H1 (cell line): ENCODE measurements around the gene AGBL1. TPM values are rescaled to one million over a fixed set of nuclear protein-coding genes. Genes with fewer than 3 reads are reported as not detected.

ENCODE experiments used
- CTCF ChIA-PET: fragments of 300-600 bp; sonication (Branson Sonifier 250); formaldehyde crosslinking; loops from one replicate; lab custom pipeline; 2021; ENCODE audit not compliant: partially characterized antibody; lab: Charles Lee
- POLR2A ChIA-PET: fragments of 300-600 bp; sonication (Branson Sonifier 250); formaldehyde crosslinking; loops from one replicate; lab custom pipeline; 2021; ENCODE audit warnings: inconsistent platforms; ENCODE audit not compliant: partially characterized antibody; lab: Charles Lee
- DNase-seq, 2 experiments: peaks; one replicate each; pipeline versions ENCODE4 v3.0.0 to v3.0.0-alpha.2; 2010 to 2022; ENCODE audit warnings: low spot score in 2 of 2, low read depth in 1 of 2, mixed read lengths in 1 of 2
- FAIRE-seq: peaks from 2 replicates; lab custom pipeline; 2011; peaks lifted over from hg19 to GRCh38; lab: Jason Lieb, UNC
- H2AFZ ChIP-seq: 2 replicates; pipeline ENCODE4 v1.8.1; 2012; ENCODE audit warnings: low read length, inconsistent platforms
- H2AK5ac ChIP-seq: 2 replicates; pipeline ENCODE4 v1.6.1; 2013; ENCODE audit warnings: low read depth, low read length
- H2BK120ac ChIP-seq: replicated peaks from 2 replicates; pipeline ENCODE3; 2013; ENCODE audit warnings: low read depth, low read length, inconsistent platforms
- H2BK12ac ChIP-seq: 2 replicates; pipeline ENCODE4 v1.6.1; 2013; ENCODE audit warnings: low read depth, low read length
- H2BK15ac ChIP-seq: 2 replicates; pipeline ENCODE4 v1.6.1; 2013; ENCODE audit warnings: low read length
- H2BK20ac ChIP-seq: 2 replicates; pipeline ENCODE4 v1.6.1; 2013; ENCODE audit warnings: low read length
- H2BK5ac ChIP-seq: 2 replicates; pipeline ENCODE4 v1.6.1; 2013; ENCODE audit warnings: low read depth, low read length
- H3K14ac ChIP-seq: 2 replicates; pipeline ENCODE4 v1.6.1; 2013; ENCODE audit warnings: inconsistent platforms; ENCODE audit not compliant: insufficient read length
- H3K18ac ChIP-seq: 2 replicates; pipeline ENCODE4 v1.6.1; 2013; ENCODE audit warnings: low read length; ENCODE audit errors: extremely low read depth
- H3K23ac ChIP-seq: 2 replicates; pipeline ENCODE4 v1.6.1; 2013; ENCODE audit warnings: inconsistent platforms; ENCODE audit not compliant: insufficient read length
- H3K23me2 ChIP-seq: 2 replicates; pipeline ENCODE4 v1.6.1; 2013; ENCODE audit warnings: low read depth, low read length
- H3K27ac ChIP-seq: 2 replicates; pipeline ENCODE4 v1.6.1; 2011; ENCODE audit warnings: low read depth, low read length, inconsistent platforms
- H3K27me3 ChIP-seq, 4 experiments: replicated peaks in 1 of 4; 1 replicate in 1 of 4; 2 replicates in 3 of 4; pipeline versions ENCODE4 v1.6.1 to v1.8.1; 2011 to 2013; ENCODE audit warnings: low read length in 3 of 4, mild to moderate bottlenecking in 3 of 4, inconsistent platforms in 2 of 4, mixed read lengths in 2 of 4, moderate library complexity in 1 of 4; ENCODE audit not compliant: control insufficient read depth in 3 of 4, insufficient read depth in 3 of 4; ENCODE audit errors: extremely low read depth in 1 of 4
- H3K36me3 ChIP-seq, 4 experiments: 2 replicates each; pipeline versions ENCODE4 v1.6.1 to v1.8.1; 2011 to 2013; ENCODE audit warnings: mild to moderate bottlenecking in 4 of 4, low read length in 3 of 4, moderate library complexity in 2 of 4, control low read depth in 1 of 4, inconsistent platforms in 1 of 4; ENCODE audit not compliant: insufficient read depth in 4 of 4, control insufficient read depth in 2 of 4
- H3K4ac ChIP-seq: replicated peaks from 2 replicates; pipeline ENCODE3; 2013; ENCODE audit warnings: low read length, low read depth, mixed read lengths, inconsistent platforms; ENCODE audit not compliant: insufficient read length
- H3K4me1 ChIP-seq, 4 experiments: replicated peaks in 1 of 4; 1 replicate in 1 of 4; 2 replicates in 3 of 4; pipeline versions ENCODE4 v1.6.1 to v1.8.1; 2011 to 2013; ENCODE audit warnings: low read length in 3 of 4, inconsistent platforms in 2 of 4, mixed read lengths in 1 of 4; ENCODE audit not compliant: insufficient read depth in 4 of 4, control insufficient read depth in 3 of 4
- H3K4me2 ChIP-seq, 2 experiments: 2 replicates each; pipeline versions ENCODE4 v1.6.1 to v1.8.1; 2011 to 2013; ENCODE audit warnings: low read depth in 2 of 2, low read length in 2 of 2, control low read depth in 1 of 2, inconsistent platforms in 1 of 2, mild to moderate bottlenecking in 1 of 2; ENCODE audit not compliant: insufficient read depth in 1 of 2
- H3K4me3 ChIP-seq, 4 experiments: fragments of 200-600, 300-600 bp in 1 of 4; sonication (generic), shearing (Covaris generic), sonication (Bioruptor Twin) in 1 of 4; 2 replicates each; pipeline versions ENCODE4 v1.5.1 to v1.8.1; 2011 to 2016; ENCODE audit warnings: low read length in 4 of 4, low read depth in 3 of 4, control low read depth in 2 of 4, inconsistent platforms in 2 of 4, mild to moderate bottlenecking in 2 of 4, mixed read lengths in 1 of 4, moderate library complexity in 1 of 4; ENCODE audit not compliant: insufficient read depth in 2 of 4; ENCODE audit errors: extremely low read depth in 1 of 4
- H3K56ac ChIP-seq: replicated peaks from 2 replicates; pipeline ENCODE3; 2013; ENCODE audit warnings: low read depth, mild to moderate bottlenecking, mixed read lengths, low read length, inconsistent platforms; ENCODE audit not compliant: insufficient read length
- H3K79me1 ChIP-seq: 2 replicates; pipeline ENCODE4 v1.6.1; 2013; ENCODE audit warnings: low read depth, low read length, control low read depth
- H3K79me2 ChIP-seq, 2 experiments: 2 replicates each; pipeline versions ENCODE4 v1.6.1 to v1.8.1; 2012 to 2013; ENCODE audit warnings: low read length in 2 of 2, mild to moderate bottlenecking in 2 of 2, inconsistent platforms in 1 of 2; ENCODE audit not compliant: insufficient read depth in 2 of 2, control insufficient read depth in 1 of 2
- H3K9ac ChIP-seq, 4 experiments: replicated peaks in 1 of 4; 1 replicate in 1 of 4; 2 replicates in 3 of 4; pipeline versions ENCODE4 v1.6.1 to v1.8.1; 2011 to 2013; ENCODE audit warnings: low read depth in 3 of 4, low read length in 3 of 4, control low read depth in 2 of 4, mild to moderate bottlenecking in 2 of 4, moderate library complexity in 2 of 4, inconsistent platforms in 1 of 4; ENCODE audit errors: extremely low read depth in 1 of 4
- H3K9me3 ChIP-seq, 2 experiments: 2 replicates each; pipeline versions ENCODE4 v1.6.1 to v1.8.1; 2012 to 2013; ENCODE audit warnings: mild to moderate bottlenecking in 2 of 2, moderate library complexity in 2 of 2, control low read depth in 1 of 2, inconsistent platforms in 1 of 2, low read depth in 1 of 2, low read length in 1 of 2, mixed read lengths in 1 of 2; ENCODE audit not compliant: insufficient read depth in 2 of 2
- H4K20me1 ChIP-seq, 2 experiments: replicated peaks in 1 of 2; 2 replicates each; pipeline versions ENCODE3 to v1.8.1; 2011 to 2013; ENCODE audit warnings: inconsistent platforms in 2 of 2, low read length in 2 of 2, mild to moderate bottlenecking in 1 of 2; ENCODE audit not compliant: insufficient read depth in 2 of 2, control insufficient read depth in 1 of 2
- H4K5ac ChIP-seq: 2 replicates; pipeline ENCODE4 v1.6.1; 2013; ENCODE audit warnings: low read length, low read depth, mixed read lengths, inconsistent platforms; ENCODE audit not compliant: insufficient read length
- H4K8ac ChIP-seq: 2 replicates; pipeline ENCODE4 v1.8.0; 2013; ENCODE audit warnings: mild to moderate bottlenecking, moderate library complexity, low read length, inconsistent platforms; ENCODE audit not compliant: insufficient read depth; ENCODE audit errors: extremely low read depth
- H4K91ac ChIP-seq: replicated peaks from 2 replicates; pipeline ENCODE3; 2013; ENCODE audit warnings: low read length, mixed read lengths, inconsistent platforms; ENCODE audit not compliant: insufficient read length
- BACH1 ChIP-seq: IDR thresholded peaks from 2 replicates; pipeline ENCODE4 v1.6.1; 2012; ENCODE audit warnings: low read length, improper control_type of control experiment
- CBX8 ChIP-seq: fragments of 300-800, 300-1000 bp; sonication (generic); IDR thresholded peaks from 2 replicates; pipeline ENCODE4 v1.7.1; 2016; ENCODE audit warnings: low read depth, low read length, borderline replicate concordance
- CREB1 ChIP-seq: IDR thresholded peaks from 2 replicates; pipeline ENCODE4 v1.6.1; 2012; ENCODE audit warnings: inconsistent platforms
- HDAC6 ChIP-seq: IDR thresholded peaks from one replicate; pipeline ENCODE4 v1.7.1; 2012; ENCODE audit warnings: low read depth, mild to moderate bottlenecking, inconsistent platforms, low read length, moderate library complexity
- SIN3A ChIP-seq, 2 experiments: IDR thresholded peaks in 1 of 2; conservative IDR thresholded peaks in 1 of 2; 2 replicates each; pipeline ENCODE4 v1.6.1; 2011 to 2012; ENCODE audit warnings: low read length in 2 of 2, improper control_type of control experiment in 1 of 2, low read depth in 1 of 2, mild to moderate bottlenecking in 1 of 2
- TAF7 ChIP-seq: optimal IDR thresholded peaks from 2 replicates; pipeline ENCODE3; 2011; ENCODE audit warnings: low read depth, mild to moderate bottlenecking, inconsistent platforms, low read length, moderate library complexity, borderline replicate concordance
- YY1 ChIP-seq: IDR thresholded peaks from 2 replicates; pipeline ENCODE4 v1.6.1; 2011; ENCODE audit warnings: low read depth, mild to moderate bottlenecking, low read length
- ZNF274 ChIP-seq: IDR thresholded peaks from 2 replicates; pipeline ENCODE4 v1.7.0; 2012; ENCODE audit warnings: low read length, borderline replicate concordance; ENCODE audit errors: extremely low read depth
- WGBS, 2 experiments: shearing (Covaris generic) in 1 of 2; methylation state at CpG; one replicate each; pipeline versions ENCODE4 v1.1.6 to v1.1.7; 2013 to 2015; ENCODE audit warnings: low lambda C conversion rate in 2 of 2, mixed read lengths in 2 of 2, inconsistent platforms in 1 of 2, low coverage in 1 of 2, missing lambda C conversion rate in 1 of 2; ENCODE audit not compliant: insufficient replicate concordance in 2 of 2, insufficient coverage in 1 of 2, insufficient read length in 1 of 2; ENCODE audit errors: extremely low coverage in 1 of 2, missing lambda C conversion rate in 1 of 2; 5-methylcytosine and 5-hydroxymethylcytosine counted together
- polyA plus RNA-seq, 7 experiments: library from polyadenylated mRNA; depleted of rRNA in 3 of 7; stranded (reverse) in 5 of 7; unstranded in 2 of 7; fragments of >200 nt in 5 of 7; fragments of 200-250 nt in 2 of 7; gene quantifications; 1 replicate in 5 of 7; 2 replicates in 1 of 7; 4 replicates in 1 of 7; pipeline versions ENCODE4 v1.2.1 to v1.2.3, GENCODE V29; 2011 to 2013; ENCODE audit warnings: missing spikeins in 2 of 7, mixed read lengths in 2 of 7
- total RNA-seq: library from RNA; stranded (reverse); fragmentation: NEBNext Ultra II Directional; extraction: Animal tissue kit (Norgen Biotek cat#: 25700); gene quantifications from 2 replicates; pipeline ENCODE4 v1.2.1, GENCODE V29; 2021

AGBL1 gene
- total and polyA plus RNA-seq, 2 of the 8 experiments (the other 6 are each of a cell fraction or from before 2014, with no cell fraction given) = not detected

- POLR2A ChIA-PET = no interaction called here
Measured at GRCh38 chr15:86060674-86061073, 19.0 kb upstream of the AGBL1 start.

More at GRCh38 chr15:86060674-86061073, 19.0 kb upstream of the AGBL1 start:
- Histone ChIP-seq H3K23ac (no peak overlapping the region), H2BK12ac (no peak overlapping the region), H3K27me3 (no peaks in the 10 kb centered on the region; a peak in 1 of 7 replicates), H3K36me3 (no peaks in the 10 kb centered on the region), H3K18ac (no peak overlapping the region), H2BK5ac (no peak overlapping the region), H2AK5ac (no peak overlapping the region), H3K79me1 (no peaks in the 10 kb centered on the region), H2AFZ (no peak overlapping the region), H3K79me2 (no peaks in the 10 kb centered on the region), H2BK20ac (no peak overlapping the region), H2BK15ac (no peak overlapping the region), H3K56ac (no peak overlapping the region), H3K27ac (no peak overlapping the region), H2BK120ac (no peak overlapping the region), H3K4me2 (no peak overlapping the region), H4K91ac (no peak overlapping the region), H3K9me3 (no peaks in the 10 kb centered on the region), H4K5ac (no peak overlapping the region), H3K4ac (no peak overlapping the region), H4K8ac (no peak overlapping the region), H3K23me2 (no peaks in the 10 kb centered on the region), H3K9ac (no peak overlapping the region), H3K14ac (no peak overlapping the region), H3K4me1 (no peaks in the 10 kb centered on the region), H3K4me3 (no peak overlapping the region), H4K20me1 (no peaks in the 10 kb centered on the region)
- TF ChIP-seq SIN3A (conservative IDR thresholded peaks at IDR 0.05 in 1 of 2, IDR thresholded peaks at IDR 0.05 in 1 of 2; ENCODE audit: low read depth in 1 of 2, low read length in 2 of 2) (no peak), TAF7 (no peak), CBX8 (no peak), HDAC6 (no peak), ZNF274 (no peak), CREB1 (no peak), BACH1 (no peak), YY1 (no peak)
- WGBS, 2 experiments = 79% methylated on average over 3 of the region's 3 CpGs; no CpG with 5 or more reads in 1 of the 2 experiments
- DNase-seq (no peak), FAIRE-seq (no peak)
- CTCF ChIA-PET = interaction anchor here (1.0 to 1.8 kb wide), 4 partner anchors 10 to 21 kb away, joined by 3 to 7 read pairs (median 4); partner anchors contain the start of gene AGBL1
